ENCODE results near the gene DLK1.

DLK1 gene

GRCh38 chr14:100693877-100694578 lies 32.7 kb upstream of the DLK1 start:
- DNase-seq (ENCODE audit: low read depth in 2 of 2): no peak

GRCh38 chr14:100694579-100695422 lies 31.9 kb upstream of the DLK1 start:
- no peak for DNase-seq (ENCODE audit: low read depth in 2 of 2)

- DNase-seq (ENCODE audit: low read depth in 2 of 2): no peak
Observed at GRCh38 chr14:100695423-100695738, 31.3 kb upstream of the DLK1 start.

GRCh38 chr14:100696008-100696407 lies 30.7 kb upstream of the DLK1 start:
- DNase-seq (ENCODE audit: low read depth in 2 of 2): no peak

GRCh38 chr14:100696590-100696989 lies 30.1 kb upstream of the DLK1 start:
- no peak for DNase-seq (ENCODE audit: low read depth in 2 of 2)

GRCh38 chr14:100698066-100698465 lies 28.6 kb upstream of the DLK1 start:
- no peak for DNase-seq (ENCODE audit: low read depth in 2 of 2)

GRCh38 chr14:100698666-100699448 lies 27.8 kb upstream of the DLK1 start:
- no peak for DNase-seq (ENCODE audit: low read depth in 2 of 2)

- DNase-seq (ENCODE audit: low read depth in 2 of 2): no peak
Observed at GRCh38 chr14:100701314-100701713, 25.4 kb upstream of the DLK1 start.

- DNase-seq (ENCODE audit: low read depth in 2 of 2): no peak
Observed at GRCh38 chr14:100702590-100702989, 24.1 kb upstream of the DLK1 start.

GRCh38 chr14:100703386-100704220 lies 23.1 kb upstream of the DLK1 start:
- DNase-seq (ENCODE audit: low read depth in 2 of 2): no peak

GRCh38 chr14:100706200-100706599 lies 20.5 kb upstream of the DLK1 start:
- no peak for DNase-seq (ENCODE audit: low read depth in 2 of 2)

- no peak for DNase-seq (ENCODE audit: low read depth in 2 of 2)
Observed at GRCh38 chr14:100706860-100707259, 19.8 kb upstream of the DLK1 start.

GRCh38 chr14:100708425-100709288 lies 18.0 kb upstream of the DLK1 start:
- DNase-seq (ENCODE audit: low read depth in 2 of 2): no peak

GRCh38 chr14:100709289-100710284 lies 17.1 kb upstream of the DLK1 start:
- DNase-seq (ENCODE audit: low read depth in 2 of 2): no peak

GRCh38 chr14:100710391-100710790 lies 16.3 kb upstream of the DLK1 start:
- DNase-seq (ENCODE audit: low read depth in 2 of 2): no peak

- no peak for DNase-seq (ENCODE audit: low read depth in 2 of 2)
Observed at GRCh38 chr14:100710826-100711462, 15.7 kb upstream of the DLK1 start.

GRCh38 chr14:100711493-100711892 lies 15.2 kb upstream of the DLK1 start:
- no peak for DNase-seq (ENCODE audit: low read depth in 2 of 2)

- no peak for DNase-seq (ENCODE audit: low read depth in 2 of 2)
Observed at GRCh38 chr14:100712490-100712889, 14.2 kb upstream of the DLK1 start.

- no peak for DNase-seq (ENCODE audit: low read depth in 2 of 2)
Observed at GRCh38 chr14:100713705-100714104, 13.0 kb upstream of the DLK1 start.
